ENCODE measurements around the gene NEK6. TPM values are rescaled to one million over a fixed set of nuclear protein-coding genes. Genes with fewer than 3 reads are reported as not detected.
A peak's percentile ranks its signal among the peaks of the same experiment; 100 is the strongest.

NEK6 gene
- total RNA-seq, 1 experiment from 2014 or later, result 57.9 TPM

- Histone ChIP-seq H3K9me2 (ENCODE audit: insufficient read depth) (no peaks in the 10 kb centered on the region), H3K79me2 (ENCODE audit: low read depth) (peaks cover 84% of the 10 kb centered on the region), H3K9me3 (ENCODE audit: insufficient read depth, low read depth) (no peaks in the 10 kb centered on the region), H3K36me3 (ENCODE audit: low read depth) (no peaks in the 10 kb centered on the region; the same call in 1 of the 2 replicates), H3K4me1 (replicated peaks; ENCODE audit: insufficient read depth) (peaks cover 89% of the 10 kb centered on the region), H3K27me3 (ENCODE audit: insufficient read depth, low read depth) (no peaks in the 10 kb centered on the region), H3K4me3 (peak overlapping the region; percentile 51), H3F3A (ENCODE audit: insufficient read depth, low read depth) (peaks cover 72% of the 10 kb centered on the region), H3K27ac (peak overlapping the region; percentile 97), H2AFZ (no peak overlapping the region), H4K20me1 (ENCODE audit: insufficient read depth) (0 out of 2 replicates have a peak, but pooled peaks cover 6% of the 10 kb centered on the region), H3K4me2 (peak overlapping the region; percentile 91)
- TF ChIP-seq EZH2 (IDR thresholded peaks at IDR 0.05; ENCODE audit: low read depth), result no peak
- TF ChIP-seq CTCF (conservative IDR thresholded peaks at IDR 0.05), result no peak
- CTCF ChIA-PET, result interaction anchor here (0.6 kb wide), 1 partner anchor 85 kb away, joined by 4 read pairs; no protein-coding TSS in a partner anchor
- intact Hi-C loops (cut with micrococcal nuclease; ENCODE audit: unreplicated experiment), result loop anchor here (5.0 to 10.0 kb wide), 4 partner anchors 96 to 464 kb away; partner anchors contain the start of genes NR6A1 and OLFML2A
- peak in 1 of 2 experiments; percentile 74 for DNase-seq
- POLR2A ChIA-PET (ENCODE audit: unreplicated experiment), result interaction anchor here (0.5 to 0.7 kb wide), 2 partner anchors 349 to 476 kb away, joined by 3 to 7 read pairs; no protein-coding TSS in a partner anchor
- no TSS peak for BruUV-seq (replicated peaks)
These were observed 133.3 kb downstream of the NEK6 start for GRCh38 chr9:124390794-124391658.

- Histone ChIP-seq H3K27me3 (ENCODE audit: insufficient read depth, low read depth) (no peaks in the 10 kb centered on the region), H3K79me2 (ENCODE audit: low read depth) (peaks cover 84% of the 10 kb centered on the region), H3K9me3 (ENCODE audit: insufficient read depth, low read depth) (no peaks in the 10 kb centered on the region), H2AFZ (no peak overlapping the region), H3K4me3 (peak overlapping the region; percentile 51), H3F3A (ENCODE audit: insufficient read depth, low read depth) (peaks cover 71% of the 10 kb centered on the region), H3K9me2 (ENCODE audit: insufficient read depth) (no peaks in the 10 kb centered on the region), H3K4me2 (peak overlapping the region; percentile 91), H4K20me1 (ENCODE audit: insufficient read depth) (peaks cover 4% of the 10 kb centered on the region; the same call in 1 of the 2 replicates), H3K36me3 (ENCODE audit: low read depth) (peaks cover 2% of the 10 kb centered on the region; the same call in 1 of the 2 replicates), H3K27ac (peak overlapping the region; percentile 97), H3K4me1 (replicated peaks; ENCODE audit: insufficient read depth) (peaks cover 88% of the 10 kb centered on the region)
- peak; percentile 71 to 83 for DNase-seq
- intact Hi-C loops (cut with micrococcal nuclease; ENCODE audit: unreplicated experiment), result loop anchor here (2.0 to 10.0 kb wide), 8 partner anchors 98 to 1038 kb away; partner anchors contain the start of genes NR6A1 and OLFML2A
- TSS peak; percentile 19 for BruUV-seq (replicated peaks)
- ChIA-PET POLR2A (ENCODE audit: unreplicated experiment) (interaction anchor here (0.6 to 0.7 kb wide), 3 partner anchors 30 to 1073 kb away, joined by 3 read pairs; no protein-coding TSS in a partner anchor), CTCF (interaction anchor here (0.6 to 1.4 kb wide), 8 partner anchors 11 to 265 kb away, joined by 3 to 15 read pairs (median 4); no protein-coding TSS in a partner anchor)
- TF ChIP-seq EZH2 (IDR thresholded peaks at IDR 0.05; ENCODE audit: low read depth) (no peak), CTCF (conservative IDR thresholded peaks at IDR 0.05) (no peak)
These were observed 134.6 kb downstream of the NEK6 start for GRCh38 chr9:124392254-124392870.

Data from PC-9 (cell line).